Measurements from ENCODE around the gene PLA2G12A.
"Not testable (repeated sequence)": the region's sequence is repeated elsewhere in the genome, so short reads cannot be mapped to it uniquely, and the experiment has no call there.

Gene PLA2G12A

DNA sequence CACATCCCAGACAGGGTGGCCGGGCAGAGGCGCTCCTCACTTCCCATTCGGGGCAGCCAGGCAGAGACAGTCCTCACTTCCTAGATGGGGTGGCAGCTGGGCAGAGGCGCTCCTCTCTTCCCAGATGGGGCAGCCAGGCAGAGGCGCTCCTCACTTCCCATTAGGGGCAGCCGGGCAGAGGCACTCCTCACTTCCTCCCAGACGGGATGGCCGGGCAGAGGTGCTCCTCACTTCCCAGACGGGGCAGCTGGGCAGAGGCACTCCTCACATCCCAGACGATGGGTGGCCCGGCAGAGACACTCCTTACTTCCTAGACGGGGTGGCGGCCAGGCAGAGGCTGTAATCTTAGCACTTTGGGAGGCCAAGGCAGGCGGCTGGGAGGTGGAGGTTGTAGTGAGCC lies 50.9 kb downstream of the PLA2G12A start:
- DNase-seq (ENCODE audit: low read depth in 3 of 3), result not testable (repeated sequence)

DNA sequence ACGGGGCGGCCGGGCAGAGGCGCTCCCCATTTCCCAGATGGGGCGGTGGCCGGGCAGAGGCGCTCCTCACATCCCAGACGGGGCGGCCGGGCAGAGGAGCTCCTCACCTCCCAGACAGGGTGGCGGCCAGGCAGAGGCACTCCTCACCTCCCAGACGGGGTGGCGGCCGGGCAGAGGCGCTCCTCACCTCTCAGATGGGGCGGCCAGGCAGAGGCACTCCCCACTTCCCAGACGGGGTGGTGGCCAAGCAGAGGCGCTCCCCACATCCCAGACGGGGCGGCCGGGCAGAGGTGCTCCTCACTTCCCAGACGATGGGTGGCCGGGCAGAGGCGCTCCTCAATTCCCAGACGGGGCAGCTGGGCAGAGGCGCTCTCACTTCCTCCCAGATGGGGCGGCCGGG lies 51.4 kb downstream of the PLA2G12A start:
- DNase-seq (ENCODE audit: low read depth in 3 of 3), result not testable (repeated sequence)

- no peak for DNase-seq (ENCODE audit: low read depth in 3 of 3)
These were observed 53.0 kb downstream of the PLA2G12A start for GRCh38 chr4:109676886-109677285.

- no peak for DNase-seq (ENCODE audit: low read depth in 3 of 3)
These were observed 54.0 kb downstream of the PLA2G12A start for GRCh38 chr4:109675843-109676242.

DNA sequence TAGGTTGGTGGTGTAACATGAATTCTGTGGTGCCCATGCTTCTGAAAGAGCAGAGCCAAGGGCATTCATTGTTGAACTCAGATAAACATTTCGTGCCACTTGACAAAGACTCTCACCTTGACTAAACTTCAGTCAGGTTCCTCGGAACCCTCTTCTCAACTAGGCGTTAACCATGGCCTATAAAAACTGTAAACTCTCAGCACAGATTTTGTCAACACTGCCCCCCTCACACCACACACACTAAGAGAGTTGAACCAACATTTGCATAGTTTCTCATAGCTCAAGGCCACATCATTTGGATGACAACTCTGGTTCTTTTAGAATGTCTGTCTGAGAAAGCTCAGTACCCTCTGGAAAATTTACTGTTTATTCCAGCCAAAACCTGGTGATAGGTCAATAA lies 54.7 kb downstream of the PLA2G12A start:
- DNase-seq (ENCODE audit: low read depth in 3 of 3), result no peak

DNA sequence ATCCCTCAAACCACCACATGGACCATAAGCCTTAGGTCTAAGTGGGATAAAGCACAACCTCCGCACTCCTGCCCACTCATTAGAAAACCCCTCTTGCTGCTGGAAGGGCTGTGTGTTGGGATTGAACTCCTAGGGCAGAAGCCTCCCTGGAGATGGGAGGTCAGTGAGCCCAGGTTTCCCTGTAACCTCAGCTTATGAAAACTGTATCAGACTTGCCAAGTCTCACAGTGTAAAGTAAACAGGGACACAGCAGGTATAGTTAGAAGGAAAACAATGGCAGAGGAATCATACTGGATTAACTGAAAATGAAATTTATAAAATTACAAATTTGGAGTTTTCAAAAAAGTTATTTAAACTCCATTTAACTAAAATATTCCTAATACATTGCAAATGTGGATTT lies 56.6 kb downstream of the PLA2G12A start:
- DNase-seq (ENCODE audit: low read depth in 3 of 3), result no peak

GRCh38 chr4:109672169-109672930 lies 57.5 kb downstream of the PLA2G12A start:
- DNase-seq (ENCODE audit: low read depth in 3 of 3), result no peak

- DNase-seq (ENCODE audit: low read depth in 3 of 3), result no peak
These were observed 58.5 kb downstream of the PLA2G12A start for GRCh38 chr4:109671350-109671749.

DNA sequence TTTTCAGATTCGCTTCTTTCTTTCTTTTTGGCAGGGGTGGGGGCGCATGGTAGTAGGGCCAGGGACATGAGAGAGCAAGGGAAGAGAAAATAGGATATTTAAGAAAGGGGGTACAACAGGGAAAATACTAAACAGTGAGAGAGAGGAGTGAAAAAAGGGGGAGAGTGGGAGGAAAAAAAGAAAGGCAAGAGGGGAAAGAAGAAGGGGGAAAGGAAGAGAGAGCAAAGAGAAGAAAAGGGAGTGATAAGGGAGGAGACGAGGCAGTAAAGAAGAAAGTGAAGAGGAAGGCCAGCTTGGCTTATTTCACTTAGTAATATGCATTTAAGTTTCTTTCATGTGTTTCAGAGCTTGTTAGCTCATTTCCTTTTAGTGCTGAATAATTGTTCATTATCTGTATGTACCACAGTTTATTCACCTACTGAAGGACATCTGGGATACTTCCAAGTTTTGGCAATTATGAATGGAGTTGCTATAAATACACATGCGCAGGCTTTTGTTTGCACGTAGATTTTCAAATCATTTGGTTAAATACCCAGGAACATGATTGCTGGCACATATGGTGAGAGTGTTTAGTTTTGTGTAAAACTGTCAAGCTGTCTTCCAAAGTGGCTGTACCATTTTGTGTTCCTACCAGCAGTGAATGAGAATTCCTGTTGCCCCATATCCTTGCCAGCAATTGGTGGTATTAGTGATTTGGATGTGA lies 63.9 kb downstream of the PLA2G12A start:
- DNase-seq (ENCODE audit: low read depth in 3 of 3), result no peak

GRCh38 chr4:109662771-109663170 lies 67.1 kb downstream of the PLA2G12A start:
- DNase-seq (ENCODE audit: low read depth in 3 of 3), result no peak

GRCh38 chr4:109662116-109662515 lies 67.8 kb downstream of the PLA2G12A start:
- DNase-seq (ENCODE audit: low read depth in 3 of 3), result no peak

All from stimulated activated CD4-positive, alpha-beta T cell treated with anti-CD3 and anti-CD28 coated beads, TNF-alpha, amount 100 ng/mL, for 4 hours (primary cell).